HG02642 (cell line): ENCODE results near the gene FBXL16.
A peak's percentile ranks its signal among the peaks of the same experiment; 100 is the strongest.
"Not testable (repeated sequence)": the region's sequence is repeated elsewhere in the genome, so short reads cannot be mapped to it uniquely, and the experiment has no call there.

Experiments used
- ATAC-seq: cut with Tn5 transposase; IDR thresholded peaks from one replicate; pipeline ENCODE4 v1.9.1; 2021; ENCODE audit warnings: mild to moderate bottlenecking; ENCODE audit not compliant: unreplicated experiment, poor library complexity

The FBXL16 gene, protein sequence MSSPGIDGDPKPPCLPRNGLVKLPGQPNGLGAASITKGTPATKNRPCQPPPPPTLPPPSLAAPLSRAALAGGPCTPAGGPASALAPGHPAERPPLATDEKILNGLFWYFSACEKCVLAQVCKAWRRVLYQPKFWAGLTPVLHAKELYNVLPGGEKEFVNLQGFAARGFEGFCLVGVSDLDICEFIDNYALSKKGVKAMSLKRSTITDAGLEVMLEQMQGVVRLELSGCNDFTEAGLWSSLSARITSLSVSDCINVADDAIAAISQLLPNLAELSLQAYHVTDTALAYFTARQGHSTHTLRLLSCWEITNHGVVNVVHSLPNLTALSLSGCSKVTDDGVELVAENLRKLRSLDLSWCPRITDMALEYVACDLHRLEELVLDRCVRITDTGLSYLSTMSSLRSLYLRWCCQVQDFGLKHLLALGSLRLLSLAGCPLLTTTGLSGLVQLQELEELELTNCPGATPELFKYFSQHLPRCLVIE

GRCh38 chr16:705431-706188 lies at the start of gene FBXL16:
TSS of gene FBXL16 (minus strand) at chr16:705801. CDS start at chr16:697405, 8,396 bp downstream.
- ATAC-seq: no peak

DNA sequence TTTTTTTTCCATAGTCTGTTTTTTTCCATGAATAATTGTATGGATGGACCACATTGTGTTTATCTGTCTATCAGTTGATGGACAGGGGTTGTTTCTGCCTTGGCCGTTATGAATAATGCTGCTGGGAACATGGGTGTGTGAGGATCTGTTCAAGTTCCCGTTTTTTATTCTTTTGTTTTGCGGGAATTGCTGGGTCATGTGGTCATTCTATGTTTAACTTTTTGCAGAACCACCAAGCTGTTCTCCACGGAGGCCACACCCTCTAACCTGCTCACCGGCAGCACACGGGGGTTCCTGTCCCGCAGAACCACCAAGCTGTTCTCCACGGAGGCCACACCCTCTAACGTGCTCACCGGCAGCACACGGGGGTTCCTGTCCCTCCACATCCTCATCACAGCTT lies 49.1 kb upstream of the FBXL16 start:
- no peak for ATAC-seq

GRCh38 chr16:754121-754607 lies 48.6 kb upstream of the FBXL16 start:
- not testable (repeated sequence) for ATAC-seq

GRCh38 chr16:752007-752312 lies 46.4 kb upstream of the FBXL16 start:
- no peak for ATAC-seq

DNA sequence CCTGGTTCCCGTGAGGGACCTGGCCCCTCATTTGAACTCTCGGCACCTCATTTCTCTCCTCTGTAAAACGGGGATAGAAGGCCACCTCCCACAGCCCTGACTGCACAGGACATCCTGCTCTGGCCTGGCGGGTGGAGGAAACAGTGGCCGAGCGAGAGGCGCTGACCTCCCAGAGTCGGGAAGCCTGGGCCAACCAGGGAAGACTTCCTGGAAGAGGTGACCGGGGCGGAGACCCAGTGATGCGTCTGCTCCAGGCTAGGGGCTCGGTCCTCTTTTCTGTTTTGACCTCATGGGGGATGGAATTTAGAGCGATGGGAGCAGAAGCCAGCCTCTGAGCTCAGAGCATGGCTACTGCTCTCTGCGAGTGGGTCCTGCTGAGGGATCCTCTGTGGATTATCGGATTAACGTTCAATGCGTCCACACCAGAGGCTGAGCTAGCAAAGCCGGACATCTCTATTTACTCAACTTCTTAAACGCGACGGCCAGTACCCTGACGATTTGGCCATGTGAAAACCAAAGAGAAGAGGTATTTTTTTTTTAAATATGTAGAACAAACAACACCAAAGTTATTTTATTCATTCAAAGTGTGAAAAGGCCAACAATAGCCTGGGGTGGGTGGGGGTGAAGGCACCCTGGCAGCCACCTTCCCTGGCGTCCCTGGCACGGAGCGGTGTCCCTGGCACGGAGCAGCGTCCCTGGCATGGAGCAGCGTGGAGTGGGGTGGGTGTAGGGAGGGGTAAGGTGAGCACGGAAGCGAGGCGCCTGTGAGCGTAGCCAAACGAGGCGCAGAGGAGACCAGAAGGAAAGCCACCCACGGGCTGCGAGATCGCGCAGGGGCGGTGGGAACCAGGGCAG lies 45.8 kb upstream of the FBXL16 start:
- ATAC-seq: no peak

- ATAC-seq: no peak
These were observed 44.9 kb upstream of the FBXL16 start for GRCh38 chr16:750485-750884.

DNA sequence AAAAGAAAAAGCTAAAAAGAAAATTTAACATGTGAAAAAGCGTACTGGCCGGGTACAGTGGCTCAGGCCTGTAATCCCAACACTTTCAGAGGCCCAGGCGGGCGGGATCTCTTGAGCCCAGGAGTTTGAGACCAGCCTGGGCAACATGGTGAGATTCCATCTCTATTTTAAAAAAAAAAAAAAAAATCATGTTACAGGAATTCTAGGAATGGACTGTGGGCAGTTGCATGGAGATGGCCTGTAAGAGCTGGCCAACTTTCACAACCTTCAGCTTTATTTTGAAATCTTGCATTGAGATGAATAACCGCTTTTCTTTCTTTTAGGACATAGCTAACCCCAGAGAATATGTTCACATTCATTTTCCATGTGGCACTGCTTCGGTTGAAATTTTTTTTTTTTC lies 43.4 kb upstream of the FBXL16 start:
- no peak for ATAC-seq

DNA sequence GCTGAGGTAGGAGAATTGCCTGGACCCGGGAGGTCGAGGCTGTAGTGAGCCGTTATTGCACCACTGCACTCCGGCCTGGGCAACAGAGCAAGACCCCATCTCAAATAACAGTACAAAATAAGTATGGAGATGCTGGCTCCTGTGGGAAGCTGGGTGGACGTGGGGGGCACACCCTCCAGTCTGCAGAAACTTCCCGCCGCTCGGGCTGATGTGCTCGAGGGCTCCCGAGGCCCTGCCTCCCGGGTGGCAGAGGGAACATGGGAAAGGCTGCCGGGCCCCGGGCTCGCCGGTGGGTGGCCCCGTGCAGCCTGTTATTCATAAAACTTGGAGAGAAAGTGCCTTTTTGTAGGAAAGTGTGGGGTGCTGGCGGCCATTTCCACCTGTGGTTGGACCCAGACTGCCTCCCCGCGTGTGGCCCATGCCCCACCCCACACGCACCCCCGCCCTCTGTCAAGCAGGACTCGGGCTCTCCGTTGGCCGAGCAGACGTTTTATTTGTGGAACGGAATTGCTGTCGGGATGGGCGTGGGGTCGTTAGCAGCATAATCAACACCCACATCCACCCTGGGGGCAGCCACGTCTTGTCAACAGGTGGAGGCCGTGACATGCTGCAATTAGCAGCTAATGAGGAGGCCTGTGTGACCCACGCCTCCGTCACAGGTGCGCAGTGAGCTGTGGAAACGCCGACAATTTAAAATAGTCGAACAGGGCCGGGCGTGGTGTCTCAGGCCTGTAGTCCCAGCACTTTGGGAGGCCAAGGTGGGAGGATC lies 42.6 kb upstream of the FBXL16 start:
- ATAC-seq: no peak

GRCh38 chr16:746637-747036 lies 41.0 kb upstream of the FBXL16 start:
- no peak for ATAC-seq

DNA sequence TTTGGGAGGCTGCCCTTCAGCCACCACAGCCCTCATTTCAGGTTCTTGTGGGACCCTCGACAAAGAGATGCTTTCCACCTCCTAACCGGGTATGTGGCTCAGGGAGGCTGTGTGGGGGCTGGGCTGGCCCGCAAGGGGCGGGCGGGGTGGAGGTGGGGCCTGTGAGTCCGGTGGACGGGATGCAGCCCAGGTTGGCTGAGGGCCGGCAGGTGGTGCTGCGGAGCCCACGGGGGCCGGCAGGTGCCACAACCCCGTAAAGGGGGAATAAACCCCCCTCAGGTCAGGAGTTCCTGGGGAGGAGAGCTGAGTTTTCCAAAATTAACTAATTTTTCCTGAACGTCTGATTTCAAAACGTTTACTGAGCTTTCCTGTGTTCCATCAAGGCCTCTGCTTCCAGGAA lies 40.1 kb upstream of the FBXL16 start:
- no peak for ATAC-seq

DNA sequence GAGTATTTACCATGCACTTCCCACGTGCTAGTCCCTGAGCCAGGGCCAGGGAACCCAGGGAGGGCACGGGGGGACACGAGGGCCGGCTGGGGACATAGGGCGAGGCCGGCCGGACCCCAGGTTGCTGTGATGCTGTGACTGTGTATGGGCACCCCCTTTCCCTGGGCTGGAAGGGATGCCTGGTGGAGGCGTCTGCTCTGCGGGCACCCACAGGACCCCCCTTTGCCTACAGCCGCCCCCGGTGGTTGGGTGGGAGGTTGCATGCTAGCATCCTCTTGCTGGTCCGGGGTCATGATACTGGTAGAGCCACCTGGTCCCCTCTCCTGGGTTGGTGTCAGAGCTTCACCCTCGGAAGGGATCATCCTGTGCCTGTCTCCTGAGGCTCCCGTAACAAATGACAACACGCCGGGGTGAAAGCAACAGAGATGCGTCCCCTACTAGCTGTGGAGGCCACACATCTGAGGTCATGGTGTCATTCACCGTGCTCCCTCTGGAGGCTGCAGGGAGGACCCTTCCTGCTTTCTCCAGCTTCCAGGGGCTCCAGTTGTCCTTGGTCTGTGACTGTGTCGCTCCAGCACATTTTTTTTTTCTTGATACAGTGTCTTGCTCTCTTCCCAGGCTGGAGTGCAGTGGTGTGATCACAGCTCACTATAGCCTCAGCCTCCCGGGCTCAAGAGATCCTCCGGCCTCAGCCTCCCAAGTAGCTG lies 38.3 kb upstream of the FBXL16 start:
- ATAC-seq: no peak

GRCh38 chr16:742894-743293 lies 37.3 kb upstream of the FBXL16 start:
- ATAC-seq: not testable (repeated sequence)

GRCh38 chr16:741986-742629 lies 36.5 kb upstream of the FBXL16 start:
- no peak for ATAC-seq

GRCh38 chr16:740764-741505 lies 35.3 kb upstream of the FBXL16 start, which contains the start of gene CIAO3:
TSS of gene CIAO3 (minus strand) at chr16:740997. CDS start at chr16:740985, 12 bp downstream.
- peak; percentile 82 for ATAC-seq

DNA sequence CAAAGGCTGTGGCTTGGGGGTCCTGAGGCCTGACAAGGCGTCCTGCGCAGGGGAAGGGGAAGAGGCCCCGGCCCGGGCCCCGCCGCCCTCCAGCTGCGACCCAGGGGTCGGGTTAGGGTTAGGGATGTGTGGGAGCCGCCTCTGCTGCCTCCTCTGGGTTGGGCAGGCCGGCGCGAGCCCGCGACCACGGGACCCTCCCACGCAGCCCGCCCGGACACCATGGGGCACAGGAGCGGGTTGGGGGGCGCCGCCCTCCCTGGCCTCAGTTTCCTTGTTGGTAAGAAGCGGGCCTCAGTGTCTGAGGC lies 34.8 kb upstream of the FBXL16 start:
- ATAC-seq: peak; percentile 12

- no peak for ATAC-seq
These were observed 34.2 kb upstream of the FBXL16 start for GRCh38 chr16:739560-740458.

- no peak for ATAC-seq
These were observed 31.4 kb upstream of the FBXL16 start for GRCh38 chr16:736936-737481.
